ENCODE results near the gene USH2A.

The USH2A gene, protein sequence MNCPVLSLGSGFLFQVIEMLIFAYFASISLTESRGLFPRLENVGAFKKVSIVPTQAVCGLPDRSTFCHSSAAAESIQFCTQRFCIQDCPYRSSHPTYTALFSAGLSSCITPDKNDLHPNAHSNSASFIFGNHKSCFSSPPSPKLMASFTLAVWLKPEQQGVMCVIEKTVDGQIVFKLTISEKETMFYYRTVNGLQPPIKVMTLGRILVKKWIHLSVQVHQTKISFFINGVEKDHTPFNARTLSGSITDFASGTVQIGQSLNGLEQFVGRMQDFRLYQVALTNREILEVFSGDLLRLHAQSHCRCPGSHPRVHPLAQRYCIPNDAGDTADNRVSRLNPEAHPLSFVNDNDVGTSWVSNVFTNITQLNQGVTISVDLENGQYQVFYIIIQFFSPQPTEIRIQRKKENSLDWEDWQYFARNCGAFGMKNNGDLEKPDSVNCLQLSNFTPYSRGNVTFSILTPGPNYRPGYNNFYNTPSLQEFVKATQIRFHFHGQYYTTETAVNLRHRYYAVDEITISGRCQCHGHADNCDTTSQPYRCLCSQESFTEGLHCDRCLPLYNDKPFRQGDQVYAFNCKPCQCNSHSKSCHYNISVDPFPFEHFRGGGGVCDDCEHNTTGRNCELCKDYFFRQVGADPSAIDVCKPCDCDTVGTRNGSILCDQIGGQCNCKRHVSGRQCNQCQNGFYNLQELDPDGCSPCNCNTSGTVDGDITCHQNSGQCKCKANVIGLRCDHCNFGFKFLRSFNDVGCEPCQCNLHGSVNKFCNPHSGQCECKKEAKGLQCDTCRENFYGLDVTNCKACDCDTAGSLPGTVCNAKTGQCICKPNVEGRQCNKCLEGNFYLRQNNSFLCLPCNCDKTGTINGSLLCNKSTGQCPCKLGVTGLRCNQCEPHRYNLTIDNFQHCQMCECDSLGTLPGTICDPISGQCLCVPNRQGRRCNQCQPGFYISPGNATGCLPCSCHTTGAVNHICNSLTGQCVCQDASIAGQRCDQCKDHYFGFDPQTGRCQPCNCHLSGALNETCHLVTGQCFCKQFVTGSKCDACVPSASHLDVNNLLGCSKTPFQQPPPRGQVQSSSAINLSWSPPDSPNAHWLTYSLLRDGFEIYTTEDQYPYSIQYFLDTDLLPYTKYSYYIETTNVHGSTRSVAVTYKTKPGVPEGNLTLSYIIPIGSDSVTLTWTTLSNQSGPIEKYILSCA (N-terminal part only)

DNA sequence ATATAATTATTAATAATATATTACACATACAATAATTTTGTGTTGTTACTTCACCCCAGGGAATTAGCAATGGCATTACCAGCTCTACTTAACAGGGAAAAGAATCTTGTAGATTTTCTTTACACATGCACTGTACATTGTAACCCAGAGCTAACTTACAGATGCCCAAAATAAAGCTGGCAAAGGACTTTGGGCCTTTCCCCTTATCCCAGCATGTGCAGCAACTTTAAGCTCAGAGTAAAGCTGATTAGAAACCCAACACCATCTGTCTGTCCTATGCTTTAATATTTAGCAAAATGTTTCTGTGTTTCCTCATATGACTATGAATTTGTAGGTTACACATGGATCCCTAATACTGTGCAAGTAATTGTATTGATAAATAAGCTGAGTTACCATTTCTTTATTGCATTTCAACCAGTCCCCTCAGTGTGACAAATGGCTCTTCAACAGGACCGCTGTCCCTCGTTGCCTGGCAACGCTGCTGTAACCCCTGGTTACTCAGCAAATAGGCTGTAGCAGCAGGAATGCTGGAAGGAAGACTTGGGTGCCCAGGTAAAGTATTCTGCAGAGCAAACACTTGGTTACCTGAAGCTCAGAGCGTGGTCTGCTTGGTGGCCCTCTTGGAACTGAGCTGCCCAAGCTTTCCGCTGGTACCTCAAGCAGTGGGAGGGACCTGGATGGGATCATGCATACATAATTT lies at the start of gene USH2A:
Gene USH2A, minus strand, starts transcription at position 628 of the 700 bp plus-strand sequence. CDS start 1,112 bp downstream, outside the sequence.
- TF ChIP-seq, protein P1, sequence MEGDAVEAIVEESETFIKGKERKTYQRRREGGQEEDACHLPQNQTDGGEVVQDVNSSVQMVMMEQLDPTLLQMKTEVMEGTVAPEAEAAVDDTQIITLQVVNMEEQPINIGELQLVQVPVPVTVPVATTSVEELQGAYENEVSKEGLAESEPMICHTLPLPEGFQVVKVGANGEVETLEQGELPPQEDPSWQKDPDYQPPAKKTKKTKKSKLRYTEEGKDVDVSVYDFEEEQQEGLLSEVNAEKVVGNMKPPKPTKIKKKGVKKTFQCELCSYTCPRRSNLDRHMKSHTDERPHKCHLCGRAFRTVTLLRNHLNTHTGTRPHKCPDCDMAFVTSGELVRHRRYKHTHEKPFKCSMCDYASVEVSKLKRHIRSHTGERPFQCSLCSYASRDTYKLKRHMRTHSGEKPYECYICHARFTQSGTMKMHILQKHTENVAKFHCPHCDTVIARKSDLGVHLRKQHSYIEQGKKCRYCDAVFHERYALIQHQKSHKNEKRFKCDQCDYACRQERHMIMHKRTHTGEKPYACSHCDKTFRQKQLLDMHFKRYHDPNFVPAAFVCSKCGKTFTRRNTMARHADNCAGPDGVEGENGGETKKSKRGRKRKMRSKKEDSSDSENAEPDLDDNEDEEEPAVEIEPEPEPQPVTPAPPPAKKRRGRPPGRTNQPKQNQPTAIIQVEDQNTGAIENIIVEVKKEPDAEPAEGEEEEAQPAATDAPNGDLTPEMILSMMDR (IDR thresholded peaks at IDR 0.05), result no peak

DNA sequence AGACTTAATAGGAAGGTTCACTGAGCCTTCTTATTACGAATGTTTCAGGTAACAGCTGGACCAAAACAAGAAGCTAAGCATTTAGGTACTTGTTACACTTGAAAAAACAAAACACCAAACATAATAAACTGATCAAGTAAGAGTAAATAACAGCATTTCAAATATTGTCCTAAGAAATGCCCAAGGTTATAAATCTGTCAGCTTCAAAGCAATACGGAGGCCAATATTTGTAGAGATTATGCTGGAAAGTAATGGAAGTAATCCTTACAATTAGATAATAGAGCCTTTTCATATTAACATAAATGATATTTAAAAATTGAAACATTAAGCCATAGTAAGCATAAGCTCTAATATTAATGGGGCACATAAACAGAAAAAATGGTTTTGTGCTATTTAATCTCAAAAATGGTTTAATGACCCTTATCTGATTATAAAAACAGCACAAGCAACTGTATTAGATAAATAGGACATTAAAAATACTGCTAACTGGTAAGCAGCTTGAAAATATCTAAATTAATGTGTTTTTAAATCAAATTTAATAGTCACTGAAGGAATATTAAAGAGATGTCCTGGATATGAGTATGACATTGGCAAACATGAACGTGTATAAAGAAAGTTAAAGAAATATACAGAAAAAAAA lies 43.0 kb upstream of the USH2A start:
- TF ChIP-seq, protein P1 (IDR thresholded peaks at IDR 0.05), result no peak

DNA sequence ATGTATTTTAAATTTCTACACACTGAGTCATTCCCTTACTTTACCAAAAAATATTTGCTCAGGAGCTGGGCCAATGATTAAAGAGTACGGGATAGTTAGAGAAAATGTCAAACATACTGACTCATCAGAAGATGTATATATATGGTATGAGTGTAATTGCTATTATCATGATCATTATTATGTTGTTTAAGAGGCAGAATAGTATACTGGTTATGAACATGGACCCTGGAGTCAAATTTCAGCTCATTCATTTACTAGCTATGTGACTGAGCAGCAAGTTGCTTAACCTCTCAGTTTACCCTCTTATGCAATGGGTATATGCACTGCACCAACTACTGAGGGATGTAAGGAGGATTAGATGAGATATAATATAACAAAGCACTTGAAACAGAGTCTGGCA lies 41.2 kb upstream of the USH2A start:
- TF ChIP-seq, protein P1 (IDR thresholded peaks at IDR 0.05), result no peak

DNA sequence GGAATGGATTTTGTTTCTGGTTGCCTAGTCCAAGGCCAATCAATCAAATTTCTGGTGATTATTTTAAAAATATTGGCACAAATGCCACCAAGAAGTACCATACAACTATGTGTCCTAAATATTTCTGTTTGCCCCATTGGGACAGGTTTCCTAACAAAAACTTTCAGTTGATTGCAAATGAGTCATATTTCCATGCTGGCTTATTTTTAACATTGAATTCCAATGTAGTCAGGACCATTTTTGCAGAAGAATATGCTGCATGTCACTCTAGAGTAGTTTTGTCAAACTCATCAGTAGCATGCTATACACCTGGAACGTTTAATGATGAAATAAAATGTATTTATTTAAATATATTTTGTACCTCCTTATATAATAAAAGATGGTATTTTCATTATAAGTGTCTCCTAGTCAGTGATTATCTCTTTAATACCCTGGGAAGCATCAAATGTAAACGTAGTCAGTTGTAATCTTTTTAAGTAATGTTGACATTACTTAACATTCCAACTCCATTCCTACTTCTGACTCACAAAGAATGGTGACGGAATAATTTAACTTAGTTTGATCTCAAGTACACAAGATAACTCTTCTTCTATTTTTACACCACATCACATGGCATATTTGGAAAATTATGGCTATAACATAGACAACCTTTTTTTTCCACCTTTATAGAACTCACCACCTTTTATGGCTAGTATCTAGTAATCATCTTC lies 39.0 kb upstream of the USH2A start:
- TF ChIP-seq, protein P1 (IDR thresholded peaks at IDR 0.05), result no peak

DNA sequence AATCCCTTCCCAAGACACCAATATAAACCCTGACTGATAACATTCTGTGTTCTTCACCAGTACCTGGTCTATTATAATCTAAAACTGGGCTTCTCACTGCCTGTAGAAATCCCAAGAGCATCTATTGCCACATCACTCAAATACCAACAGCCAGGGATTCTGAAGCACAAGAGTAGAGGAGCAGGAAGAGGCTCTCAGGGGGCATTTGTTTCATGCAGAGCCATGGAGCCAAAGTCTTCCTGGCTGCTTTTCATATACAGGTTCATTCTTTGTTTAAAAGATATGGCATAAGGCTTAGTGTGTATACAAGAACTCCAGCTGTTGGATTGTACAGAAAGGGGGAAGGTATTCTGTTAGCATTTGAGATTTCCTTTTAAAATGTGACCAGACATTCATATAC lies 38.2 kb upstream of the USH2A start:
- TF ChIP-seq, protein P1 (IDR thresholded peaks at IDR 0.05), result no peak

DNA sequence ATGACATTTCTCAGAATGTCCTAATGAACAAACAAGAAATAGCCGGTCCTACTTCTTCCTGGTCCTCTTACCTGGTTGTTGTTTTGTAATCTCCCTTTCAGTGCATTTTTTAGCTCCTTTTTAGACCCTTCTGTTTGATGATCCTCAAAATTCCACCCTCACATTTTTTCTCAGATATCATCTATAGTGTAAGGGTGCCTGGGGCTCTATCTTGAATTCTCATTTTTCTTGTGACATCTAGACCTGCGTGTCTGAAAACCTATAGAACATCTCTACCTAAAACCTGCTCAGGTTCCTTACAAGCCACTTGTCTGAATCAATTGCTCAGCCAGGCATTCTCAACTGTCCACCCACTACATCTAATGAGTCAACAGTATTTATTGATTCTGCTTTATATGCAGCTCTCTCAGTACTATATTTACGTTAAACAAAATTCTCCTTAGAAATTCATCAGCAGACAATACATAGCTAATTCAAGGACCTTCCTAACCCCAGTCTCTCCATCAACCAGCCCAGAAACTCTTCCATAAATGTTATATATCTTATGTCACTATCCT lies 36.5 kb upstream of the USH2A start:
- TF ChIP-seq, protein P1 (IDR thresholded peaks at IDR 0.05), result no peak

All from LNCAP (cell line).